Liver (tissue), 9 donors: Measurements from ENCODE around the gene DAGLA. TPM values are rescaled to one million over a fixed set of nuclear protein-coding genes. Genes with fewer than 3 reads are reported as not detected.

Experiments
- DNase-seq: peaks from one replicate; pipeline ENCODE4 v3.0.0-alpha.2; 2017; ENCODE audit warnings: low spot score
- H3K27ac ChIP-seq, 2 donors: one replicate each; pipeline ENCODE4 v1.7.0; 2013; ENCODE audit warnings: inconsistent platforms in 2 of 2, low read length in 2 of 2, control low read depth in 1 of 2, low read depth in 1 of 2, mild to moderate bottlenecking in 1 of 2
- H3K27me3 ChIP-seq, 4 donors: one replicate each; pipeline versions ENCODE4 v1.6.1 to v1.7.0; 2013; ENCODE audit warnings: low read length in 3 of 4, inconsistent platforms in 1 of 4, mild to moderate bottlenecking in 1 of 4, moderate library complexity in 1 of 4; ENCODE audit not compliant: control insufficient read depth in 4 of 4, insufficient read depth in 4 of 4
- H3K36me3 ChIP-seq, 4 donors: one replicate each; pipeline versions ENCODE4 v1.6.1 to v1.7.0; 2013; ENCODE audit warnings: low read length in 3 of 4, mild to moderate bottlenecking in 3 of 4, low read depth in 1 of 4, moderate library complexity in 1 of 4; ENCODE audit not compliant: control insufficient read depth in 4 of 4, insufficient read depth in 3 of 4
- H3K4me1 ChIP-seq, 4 donors: one replicate each; pipeline versions ENCODE4 v1.6.1 to v1.7.0; 2013; ENCODE audit warnings: low read length in 3 of 4, mild to moderate bottlenecking in 3 of 4, moderate library complexity in 1 of 4; ENCODE audit not compliant: control insufficient read depth in 4 of 4, insufficient read depth in 4 of 4
- H3K4me3 ChIP-seq, 3 donors: one replicate each; pipeline versions ENCODE4 v1.6.1 to v1.7.0; 2013; ENCODE audit warnings: low read length in 3 of 3, control low read depth in 1 of 3, low read depth in 1 of 3, mild to moderate bottlenecking in 1 of 3
- H3K9ac ChIP-seq, 2 donors: one replicate each; pipeline ENCODE4 v1.7.0; 2013; ENCODE audit warnings: low read length in 2 of 2, mild to moderate bottlenecking in 2 of 2, moderate library complexity in 2 of 2, control low read depth in 1 of 2, low read depth in 1 of 2
- H3K9me3 ChIP-seq, 4 donors: one replicate each; pipeline versions ENCODE4 v1.6.1 to v1.7.0; 2013; ENCODE audit warnings: low read length in 3 of 4; ENCODE audit not compliant: control insufficient read depth in 4 of 4
- CTCF ChIP-seq: fragments of 150-350 bp; IDR thresholded peaks from 2 replicates; pipeline ENCODE4 v1.5.1; 2017; ENCODE audit warnings: improper control_type of control experiment, low read depth, low read length; ENCODE audit not compliant: missing input control
- EGR1 ChIP-seq, 2 donors: IDR thresholded peaks; 2 replicates each; pipeline ENCODE4 v1.6.1; 2016 to 2018; ENCODE audit warnings: antibody characterized with exemption in 2 of 2, low read depth in 2 of 2
- FOXA1 ChIP-seq: IDR thresholded peaks from 2 replicates; pipeline ENCODE4 v1.6.1; 2016; ENCODE audit warnings: antibody characterized with exemption
- FOXA2 ChIP-seq: IDR thresholded peaks from 2 replicates; pipeline ENCODE4 v1.6.1; 2016; ENCODE audit warnings: antibody characterized with exemption
- GABPA ChIP-seq, 2 donors: IDR thresholded peaks in 1 of 2; conservative IDR thresholded peaks in 1 of 2; 2 replicates each; pipeline ENCODE4 v1.6.1; 2016; ENCODE audit warnings: antibody characterized with exemption in 2 of 2, mild to moderate bottlenecking in 1 of 2, moderate library complexity in 1 of 2
- HNF4A ChIP-seq, 2 donors: conservative IDR thresholded peaks; 2 replicates each; pipeline ENCODE4 v1.6.1; 2016; ENCODE audit warnings: antibody characterized with exemption in 2 of 2, mild to moderate bottlenecking in 2 of 2
- HNF4G ChIP-seq: IDR thresholded peaks from 2 replicates; pipeline ENCODE4 v1.6.1; 2016; ENCODE audit warnings: antibody characterized with exemption
- JUND ChIP-seq, 2 donors: IDR thresholded peaks; 2 replicates each; pipeline ENCODE4 v1.6.1; 2016; ENCODE audit warnings: antibody characterized with exemption in 2 of 2
- NR2F2 ChIP-seq: IDR thresholded peaks from 2 replicates; pipeline ENCODE4 v1.6.1; 2016; ENCODE audit warnings: antibody characterized with exemption
- RAD21 ChIP-seq, 2 donors: IDR thresholded peaks; 2 replicates each; pipeline ENCODE4 v1.6.1; 2016; ENCODE audit warnings: antibody characterized with exemption in 2 of 2, mild to moderate bottlenecking in 2 of 2
- REST ChIP-seq: IDR thresholded peaks from 2 replicates; pipeline ENCODE4 v1.6.1; 2016; ENCODE audit warnings: antibody characterized with exemption, mild to moderate bottlenecking
- RXRA ChIP-seq, 2 donors: IDR thresholded peaks; 2 replicates each; pipeline ENCODE4 v1.6.1; 2017 to 2018; ENCODE audit warnings: antibody characterized with exemption in 2 of 2, mild to moderate bottlenecking in 1 of 2
- SP1 ChIP-seq: IDR thresholded peaks from 2 replicates; pipeline ENCODE4 v1.6.1; 2018; ENCODE audit warnings: antibody characterized with exemption, mild to moderate bottlenecking
- YY1 ChIP-seq: IDR thresholded peaks from 2 replicates; pipeline ENCODE4 v1.6.1; 2016; ENCODE audit warnings: antibody characterized with exemption, mild to moderate bottlenecking
- ZBTB33 ChIP-seq: IDR thresholded peaks from 2 replicates; pipeline ENCODE4 v1.6.1; 2016; ENCODE audit warnings: antibody characterized with exemption
- WGBS: extraction: QIAGEN DNeasy Blood & Tissue Kit; methylation state at CpG from one replicate; pipeline ENCODE4 v1.1.7; 2013; 5-methylcytosine and 5-hydroxymethylcytosine counted together
- polyA plus RNA-seq, 2 donors: library from polyadenylated mRNA; stranded (reverse) in 1 of 2; unstranded in 1 of 2; fragments of 200-250 nt in 1 of 2; fragments of >200 nt in 1 of 2; fragmentation: Nextera tagmentation in 1 of 2; extraction: Ambion mirVana in 1 of 2; gene quantifications; one replicate each; pipeline versions ENCODE4 v1.2.1 to v1.2.3, GENCODE V29; 2013 to 2015
- total RNA-seq, 2 donors: library from RNA; depleted of rRNA; stranded (reverse); fragments of >200 nt; gene quantifications; one replicate each; pipeline ENCODE4 v1.2.3, GENCODE V29; 2014
- donor health status: healthy.
- donor health status: healthy.
- donor health status: healthy.
- donor health status: healthy.
- donor health status: healthy.

DAGLA gene
- total and polyA plus RNA-seq, 4 donors, result 0.13 to 0.84 (median 0.60) TPM

- Histone ChIP-seq H3K4me1 (peaks cover 18 to 43% (median 30%) of the 10 kb centered on the region in 4 donors), H3K27ac (peak overlapping the region; percentile 50 to 98), H3K4me3 (no peak overlapping the region), H3K9me3 (no peaks in the 10 kb centered on the region), H3K27me3 (no peaks in the 10 kb centered on the region), H3K9ac (no peak overlapping the region), H3K36me3 (no peaks in the 10 kb centered on the region)
- TF ChIP-seq YY1 (no peak), HNF4G (no peak)
- DNase-seq, result no peak
- 90% methylated on average over 23 of the region's 23 CpGs for WGBS
These were observed 83.9 kb downstream of the DAGLA start for GRCh38 chr11:61763930-61764605.

GRCh38 chr11:61764606-61765260, 84.5 kb downstream of the DAGLA start:
- Histone ChIP-seq H3K27ac (peak overlapping the region; percentile 81 to 98), H3K27me3 (no peaks in the 10 kb centered on the region), H3K4me1 (peaks cover 18 to 48% (median 32%) of the 10 kb centered on the region in 4 donors), H3K9ac (peak overlapping the region in 1 of 2 donors; percentile 19), H3K4me3 (no peak overlapping the region), H3K36me3 (no peaks in the 10 kb centered on the region), H3K9me3 (no peaks in the 10 kb centered on the region)
- TF ChIP-seq RAD21 (IDR thresholded peaks at IDR 0.05) (no peak), SP1 (no peak), REST (no peak), NR2F2 (no peak), CTCF (no peak), RXRA (IDR thresholded peaks at IDR 0.05) (no peak), ZBTB33 (no peak), GABPA (IDR thresholded peaks at IDR 0.05 in 1 of 2, conservative IDR thresholded peaks at IDR 0.05 in 1 of 2) (no peak), FOXA1 (no peak), HNF4G (no peak), JUND (IDR thresholded peaks at IDR 0.05) (no peak), HNF4A (conservative IDR thresholded peaks at IDR 0.05) (no peak), YY1 (no peak), FOXA2 (no peak), EGR1 (IDR thresholded peaks at IDR 0.05; ENCODE audit: low read depth in 2 of 2) (no peak)
- no peak for DNase-seq
- 64% methylated on average over 22 of the region's 22 CpGs for WGBS
